Measurements from ENCODE around the gene TGFBR3. TPM values are rescaled to one million over a fixed set of nuclear protein-coding genes. Genes with fewer than 3 reads are reported as not detected.

Gene TGFBR3
- total and polyA plus RNA-seq, 2 of the 8 experiments (the other 6 are each of a cell fraction or from before 2014, with no cell fraction given) = 2.0 to 6.1 TPM

- Histone ChIP-seq H3K4me1 (replicated peaks in 1 of 4; ENCODE audit: control insufficient read depth in 3 of 4, insufficient read depth in 4 of 4, low read length in 3 of 4) (peaks cover 0 to 6% (median 1%) of the 10 kb centered on the region in 4 experiments; a peak in 5 of 7 replicates), H4K8ac (ENCODE audit: extremely low read depth, insufficient read depth, low read length) (no peak overlapping the region), H2BK12ac (ENCODE audit: low read depth, low read length) (no peak overlapping the region), H3K4ac (replicated peaks; ENCODE audit: insufficient read length, low read depth, low read length) (no peak overlapping the region), H2BK5ac (ENCODE audit: low read depth, low read length) (no peak overlapping the region), H3K14ac (ENCODE audit: insufficient read length) (no peak overlapping the region), H2BK120ac (replicated peaks; ENCODE audit: low read depth, low read length) (no peak overlapping the region), H2AK5ac (ENCODE audit: low read depth, low read length) (no peak overlapping the region), H3K9me3 (ENCODE audit: insufficient read depth in 2 of 2, low read depth in 1 of 2, low read length in 1 of 2) (no peaks in the 10 kb centered on the region), H3K23me2 (ENCODE audit: low read depth, low read length) (peaks cover 10% of the 10 kb centered on the region), H3K4me2 (ENCODE audit: insufficient read depth in 1 of 2, low read depth in 2 of 2, low read length in 2 of 2) (no peak overlapping the region), H3K23ac (ENCODE audit: insufficient read length) (no peak overlapping the region), H4K20me1 (replicated peaks in 1 of 2; ENCODE audit: control insufficient read depth in 1 of 2, insufficient read depth in 2 of 2, low read length in 2 of 2) (peaks cover 1 to 2% of the 10 kb centered on the region in 2 experiments), H3K79me2 (ENCODE audit: control insufficient read depth in 1 of 2, insufficient read depth in 2 of 2, low read length in 2 of 2) (no peaks in the 10 kb centered on the region), H3K79me1 (ENCODE audit: low read depth, low read length) (no peaks in the 10 kb centered on the region), H3K36me3 (ENCODE audit: control insufficient read depth in 2 of 4, insufficient read depth in 4 of 4, low read length in 3 of 4) (no peaks in the 10 kb centered on the region), H2AFZ (ENCODE audit: low read length) (no peak overlapping the region), H4K91ac (replicated peaks; ENCODE audit: insufficient read length, low read length) (no peak overlapping the region), H3K4me3 (ENCODE audit: extremely low read depth in 1 of 4, insufficient read depth in 2 of 4, low read depth in 3 of 4, low read length in 4 of 4) (no peak overlapping the region), H2BK20ac (ENCODE audit: low read length) (no peak overlapping the region), H3K27me3 (replicated peaks in 1 of 4; ENCODE audit: control insufficient read depth in 3 of 4, extremely low read depth in 1 of 4, insufficient read depth in 3 of 4, low read length in 3 of 4) (peaks cover 3 to 26% (median 17%) of the 10 kb centered on the region in 4 experiments), H2BK15ac (ENCODE audit: low read length) (no peak overlapping the region), H3K56ac (replicated peaks; ENCODE audit: insufficient read length, low read depth, low read length) (no peak overlapping the region), H3K27ac (ENCODE audit: low read depth, low read length) (no peak overlapping the region), H3K18ac (ENCODE audit: extremely low read depth, low read length) (no peak overlapping the region; the same call in 1 of the 2 replicates), H4K5ac (ENCODE audit: insufficient read length, low read depth, low read length) (no peak overlapping the region), H3K9ac (replicated peaks in 1 of 4; ENCODE audit: extremely low read depth in 1 of 4, low read depth in 3 of 4, low read length in 3 of 4) (no peak overlapping the region)
- POLR2A ChIA-PET (ENCODE audit: partially characterized antibody) = interaction anchor here (0.6 kb wide), 1 partner anchor 410 kb away, joined by 3 read pairs; no protein-coding TSS in a partner anchor
- TF ChIP-seq TAF1 (IDR thresholded peaks at IDR 0.05; ENCODE audit: low read depth, low read length) (no peak), USF2 (IDR thresholded peaks at IDR 0.05; ENCODE audit: low read length) (no peak), JUND (IDR thresholded peaks at IDR 0.05; ENCODE audit: low read length) (no peak), RNF2 (IDR thresholded peaks at IDR 0.05; ENCODE audit: borderline replicate concordance, low read depth, low read length, missing control alignments, poor library complexity, severe bottlenecking) (no peak), TCF12 (IDR thresholded peaks at IDR 0.05; ENCODE audit: low read depth, low read length) (no peak)
- FAIRE-seq (no peak), DNase-seq (ENCODE audit: low read depth in 1 of 2, low spot score in 2 of 2) (no peak)
- 93% methylated on average over 4 of the region's 5 CpGs; no CpG with 5 or more reads in 1 of the 2 experiments for WGBS, 2 experiments (ENCODE audit: extremely low coverage in 1 of 2, insufficient coverage in 1 of 2, insufficient read length in 1 of 2, insufficient replicate concordance in 2 of 2, low coverage in 1 of 2, low lambda C conversion rate in 2 of 2, missing lambda C conversion rate in 1 of 2)
- CTCF ChIA-PET (ENCODE audit: partially characterized antibody) = interaction anchor here (0.6 to 1.7 kb wide), 4 partner anchors 16 to 84 kb away, joined by 3 to 6 read pairs (median 4); no protein-coding TSS in a partner anchor
These were observed 3.9 kb upstream of the TGFBR3 start for GRCh38 chr1:91889717-91890459.

Measured in H1 (cell line).